Measurements from ENCODE around the gene FDX1. TPM values are rescaled to one million over a fixed set of nuclear protein-coding genes. Genes with fewer than 3 reads are reported as not detected.

Gene FDX1
- total and polyA plus RNA-seq, 2 of the 13 experiments (the other 11 are each of a cell fraction or from before 2014, with no cell fraction given), result 4.5 to 13.1 TPM

DNA sequence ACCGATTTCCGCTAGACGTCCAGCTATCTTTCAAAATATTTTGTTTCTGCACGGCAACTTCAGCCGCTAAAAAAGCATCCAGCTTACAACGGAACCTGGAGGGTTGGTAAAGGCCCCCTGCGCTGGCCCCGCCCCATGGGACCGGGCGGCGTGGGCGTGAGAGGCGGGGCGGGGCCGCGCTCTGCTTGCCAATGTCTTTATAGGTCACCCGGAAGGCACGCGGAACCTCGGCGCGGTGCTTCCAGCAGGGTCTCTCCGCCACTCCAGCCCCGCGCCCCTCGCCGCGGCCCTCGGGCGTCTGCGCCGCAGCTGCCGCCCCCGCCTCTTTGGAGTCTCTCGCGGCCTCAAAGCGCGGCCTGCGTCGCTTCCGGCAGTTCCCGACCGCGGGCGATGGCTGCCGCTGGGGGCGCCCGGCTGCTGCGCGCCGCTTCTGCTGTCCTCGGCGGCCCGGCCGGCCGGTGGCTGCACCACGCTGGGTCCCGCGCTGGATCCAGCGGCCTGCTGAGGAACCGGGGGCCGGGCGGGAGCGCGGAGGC, at the start of gene FDX1 (continued):
- TF ChIP-seq HOXA5 (CRISPR knock-in tag; IDR thresholded peaks at IDR 0.05) (peak; percentile 25; the same call in 1 of the 2 replicates), SNAPC2 (CRISPR knock-in tag; IDR thresholded peaks at IDR 0.05) (no peak), ZBTB7A (CRISPR knock-in tag; IDR thresholded peaks at IDR 0.05) (peak; percentile 78), EEA1 (CRISPR knock-in tag; IDR thresholded peaks at IDR 0.05; ENCODE audit: borderline replicate concordance) (no peak), CCDC6 (CRISPR knock-in tag; IDR thresholded peaks at IDR 0.05) (peak; percentile 67), SSRP1 (CRISPR knock-in tag; IDR thresholded peaks at IDR 0.05) (no peak), RARG (CRISPR knock-in tag; IDR thresholded peaks at IDR 0.05; ENCODE audit: low read depth) (no peak), KLF15 (CRISPR knock-in tag; IDR thresholded peaks at IDR 0.05; ENCODE audit: borderline replicate concordance) (no peak), ZFP41 (CRISPR knock-in tag; IDR thresholded peaks at IDR 0.05; ENCODE audit: borderline replicate concordance) (no peak), ZNF556 (CRISPR knock-in tag; IDR thresholded peaks at IDR 0.05; ENCODE audit: borderline replicate concordance) (peak; percentile 46; the same call in 1 of the 2 replicates), ZNF337 (CRISPR knock-in tag; IDR thresholded peaks at IDR 0.05; ENCODE audit: borderline replicate concordance, low read depth) (no peak), REL (CRISPR knock-in tag; conservative IDR thresholded peaks at IDR 0.05) (no peak), ZNF34 (CRISPR knock-in tag; IDR thresholded peaks at IDR 0.05; ENCODE audit: borderline replicate concordance) (no peak), ZNF317 (CRISPR knock-in tag; IDR thresholded peaks at IDR 0.05) (no peak), ZBTB8A (CRISPR knock-in tag; IDR thresholded peaks at IDR 0.05; ENCODE audit: borderline replicate concordance, low read depth) (no peak), DNMT3B (CRISPR knock-in tag; conservative IDR thresholded peaks at IDR 0.05) (no peak), ZFY (CRISPR knock-in tag; IDR thresholded peaks at IDR 0.05) (peak; percentile 93), ZNF670 (CRISPR knock-in tag; IDR thresholded peaks at IDR 0.05; ENCODE audit: borderline replicate concordance) (peak; percentile 23; the same call in 1 of the 2 replicates), ZNF264 (CRISPR knock-in tag; IDR thresholded peaks at IDR 0.05) (no peak), MEIS2 (CRISPR knock-in tag; IDR thresholded peaks at IDR 0.05) (peak; percentile 74; the same call in 1 of the 2 replicates), AGO2 (optimal IDR thresholded peaks at IDR 0.05; ENCODE audit: low read depth, low read length) (peak; percentile 55)
- TF ChIP-seq, protein P1, sequence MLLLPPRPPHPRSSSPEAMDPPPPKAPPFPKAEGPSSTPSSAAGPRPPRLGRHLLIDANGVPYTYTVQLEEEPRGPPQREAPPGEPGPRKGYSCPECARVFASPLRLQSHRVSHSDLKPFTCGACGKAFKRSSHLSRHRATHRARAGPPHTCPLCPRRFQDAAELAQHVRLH (CRISPR knock-in tag; IDR thresholded peaks at IDR 0.05; ENCODE audit: borderline replicate concordance, low read depth), result peak; percentile 45; the same call in 1 of the 2 replicates
- TF ChIP-seq, protein P2, sequence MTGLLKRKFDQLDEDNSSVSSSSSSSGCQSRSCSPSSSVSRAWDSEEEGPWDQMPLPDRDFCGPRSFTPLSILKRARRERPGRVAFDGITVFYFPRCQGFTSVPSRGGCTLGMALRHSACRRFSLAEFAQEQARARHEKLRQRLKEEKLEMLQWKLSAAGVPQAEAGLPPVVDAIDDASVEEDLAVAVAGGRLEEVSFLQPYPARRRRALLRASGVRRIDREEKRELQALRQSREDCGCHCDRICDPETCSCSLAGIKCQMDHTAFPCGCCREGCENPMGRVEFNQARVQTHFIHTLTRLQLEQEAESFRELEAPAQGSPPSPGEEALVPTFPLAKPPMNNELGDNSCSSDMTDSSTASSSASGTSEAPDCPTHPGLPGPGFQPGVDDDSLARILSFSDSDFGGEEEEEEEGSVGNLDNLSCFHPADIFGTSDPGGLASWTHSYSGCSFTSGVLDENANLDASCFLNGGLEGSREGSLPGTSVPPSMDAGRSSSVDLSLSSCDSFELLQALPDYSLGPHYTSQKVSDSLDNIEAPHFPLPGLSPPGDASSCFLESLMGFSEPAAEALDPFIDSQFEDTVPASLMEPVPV (CRISPR knock-in tag; IDR thresholded peaks at IDR 0.05), result no peak
- TF ChIP-seq, protein P3, sequence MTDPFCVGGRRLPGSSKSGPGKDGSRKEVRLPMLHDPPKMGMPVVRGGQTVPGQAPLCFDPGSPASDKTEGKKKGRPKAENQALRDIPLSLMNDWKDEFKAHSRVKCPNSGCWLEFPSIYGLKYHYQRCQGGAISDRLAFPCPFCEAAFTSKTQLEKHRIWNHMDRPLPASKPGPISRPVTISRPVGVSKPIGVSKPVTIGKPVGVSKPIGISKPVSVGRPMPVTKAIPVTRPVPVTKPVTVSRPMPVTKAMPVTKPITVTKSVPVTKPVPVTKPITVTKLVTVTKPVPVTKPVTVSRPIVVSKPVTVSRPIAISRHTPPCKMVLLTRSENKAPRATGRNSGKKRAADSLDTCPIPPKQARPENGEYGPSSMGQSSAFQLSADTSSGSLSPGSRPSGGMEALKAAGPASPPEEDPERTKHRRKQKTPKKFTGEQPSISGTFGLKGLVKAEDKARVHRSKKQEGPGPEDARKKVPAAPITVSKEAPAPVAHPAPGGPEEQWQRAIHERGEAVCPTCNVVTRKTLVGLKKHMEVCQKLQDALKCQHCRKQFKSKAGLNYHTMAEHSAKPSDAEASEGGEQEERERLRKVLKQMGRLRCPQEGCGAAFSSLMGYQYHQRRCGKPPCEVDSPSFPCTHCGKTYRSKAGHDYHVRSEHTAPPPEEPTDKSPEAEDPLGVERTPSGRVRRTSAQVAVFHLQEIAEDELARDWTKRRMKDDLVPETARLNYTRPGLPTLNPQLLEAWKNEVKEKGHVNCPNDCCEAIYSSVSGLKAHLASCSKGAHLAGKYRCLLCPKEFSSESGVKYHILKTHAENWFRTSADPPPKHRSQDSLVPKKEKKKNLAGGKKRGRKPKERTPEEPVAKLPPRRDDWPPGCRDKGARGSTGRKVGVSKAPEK (CRISPR knock-in tag; IDR thresholded peaks at IDR 0.05; ENCODE audit: borderline replicate concordance), result no peak
- TF ChIP-seq, protein P4, sequence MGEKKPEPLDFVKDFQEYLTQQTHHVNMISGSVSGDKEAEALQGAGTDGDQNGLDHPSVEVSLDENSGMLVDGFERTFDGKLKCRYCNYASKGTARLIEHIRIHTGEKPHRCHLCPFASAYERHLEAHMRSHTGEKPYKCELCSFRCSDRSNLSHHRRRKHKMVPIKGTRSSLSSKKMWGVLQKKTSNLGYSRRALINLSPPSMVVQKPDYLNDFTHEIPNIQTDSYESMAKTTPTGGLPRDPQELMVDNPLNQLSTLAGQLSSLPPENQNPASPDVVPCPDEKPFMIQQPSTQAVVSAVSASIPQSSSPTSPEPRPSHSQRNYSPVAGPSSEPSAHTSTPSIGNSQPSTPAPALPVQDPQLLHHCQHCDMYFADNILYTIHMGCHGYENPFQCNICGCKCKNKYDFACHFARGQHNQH (CRISPR knock-in tag; IDR thresholded peaks at IDR 0.05), result 0 out of 2 replicates have a peak, but pooled peaks have one; percentile 23

Data from HepG2 (cell line).